ENCODE data around the gene USP5.

The USP5 gene

DNA sequence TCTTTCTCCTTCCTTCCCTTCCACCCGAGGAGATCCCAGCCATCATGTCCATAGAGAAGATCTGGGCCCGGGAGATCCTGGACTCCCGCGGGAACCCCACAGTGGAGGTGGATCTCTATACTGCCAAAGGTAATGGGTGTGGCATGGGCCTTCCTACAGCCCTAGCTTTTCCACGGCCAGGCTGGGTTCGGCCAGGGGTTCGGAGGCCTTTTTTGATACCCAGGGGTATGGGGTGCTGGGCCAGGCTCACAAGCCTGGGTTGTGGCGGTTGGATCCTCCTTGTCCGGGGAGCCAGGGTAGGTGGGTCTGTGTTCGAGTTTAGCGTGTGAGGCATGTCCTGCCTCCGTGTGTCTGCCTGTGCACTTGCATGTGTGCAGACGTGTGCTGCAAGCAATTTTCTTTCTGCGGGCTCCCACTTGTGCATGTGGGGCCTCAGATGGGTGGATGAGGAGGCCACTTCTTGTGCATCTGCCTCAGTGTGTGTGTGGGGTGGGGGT, 63.9 kb downstream of the USP5 start:
- no peak overlapping the region for H3K4me3 ChIP-seq (ENCODE audit: control insufficient read depth, low read depth, low read length)
- no peak for TF ChIP-seq CTCF (conservative IDR thresholded peaks at IDR 0.05; ENCODE audit: control insufficient read depth, insufficient read depth, low read depth, low read length)
- no peak for DNase-seq (ENCODE audit: low read depth)

All from fibroblast of mammary gland (primary cell).